ENCODE data around the gene TMEM117. TPM values are rescaled to one million over a fixed set of nuclear protein-coding genes. Genes with fewer than 3 reads are reported as not detected.

TMEM117 gene
- total RNA-seq, 6 experiments from 2014 or later, result 2.4 to 15.3 (median 3.1) TPM

DNA sequence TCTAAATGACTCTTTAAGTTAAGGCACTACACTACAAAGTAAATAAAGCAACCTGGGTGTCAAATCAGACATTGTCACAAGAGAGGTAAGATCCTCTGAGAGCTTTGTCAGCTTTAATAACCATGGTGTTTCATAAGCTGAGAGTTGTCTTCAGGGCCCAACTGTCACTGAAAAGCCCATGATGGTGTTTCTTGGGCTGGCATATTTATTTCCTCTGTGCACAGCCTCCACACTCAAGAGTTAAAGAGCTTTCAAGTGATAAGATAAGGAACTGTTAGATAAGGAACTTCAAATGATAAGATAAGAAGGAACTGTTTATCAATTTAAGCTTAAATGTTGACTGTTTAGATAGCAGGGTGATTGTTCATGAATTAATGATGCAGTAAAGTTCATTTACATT, 495.4 kb downstream of the TMEM117 start:
- intact Hi-C loops (cut with DNase I), result no loop called here
- no peaks in the 10 kb centered on the region for H3K36me3 ChIP-seq
- no peak for ATAC-seq

GRCh38 chr12:44334347-44334746, 498.5 kb downstream of the TMEM117 start:
- no peaks in the 10 kb centered on the region for H3K4me1 ChIP-seq
- no peak overlapping the region for H3K4me3 ChIP-seq
- DNase-seq (no peak), ATAC-seq (no peak)
- H3K27ac ChIP-seq, result no peak overlapping the region
- no peaks in the 10 kb centered on the region for H3K36me3 ChIP-seq
- H3K9me3 ChIP-seq, result no peaks in the 10 kb centered on the region
- intact Hi-C loops (cut with DNase I), result no loop called here
- H3K27me3 ChIP-seq, result no peaks in the 10 kb centered on the region
- TF ChIP-seq POLR2A (IDR thresholded peaks at IDR 0.05) (no peak), CTCF (IDR thresholded peaks at IDR 0.05) (no peak)
- WGBS (ENCODE audit: insufficient coverage, low coverage, low lambda C conversion rate, missing lambda C conversion rate), result 73% methylated on average over 5 of the region's 5 CpGs

More for the DNA sequence above, 495.4 kb downstream of the TMEM117 start:
- Histone ChIP-seq H3K9me3 (no peaks in the 10 kb centered on the region), H3K4me1 (no peaks in the 10 kb centered on the region), H3K4me3 (no peak overlapping the region), H3K27ac (no peak overlapping the region), H3K27me3 (no peaks in the 10 kb centered on the region)
- TF ChIP-seq POLR2A (IDR thresholded peaks at IDR 0.05), result no peak
- no peak for TF ChIP-seq CTCF (IDR thresholded peaks at IDR 0.05)
- DNase-seq, result no peak

DNA sequence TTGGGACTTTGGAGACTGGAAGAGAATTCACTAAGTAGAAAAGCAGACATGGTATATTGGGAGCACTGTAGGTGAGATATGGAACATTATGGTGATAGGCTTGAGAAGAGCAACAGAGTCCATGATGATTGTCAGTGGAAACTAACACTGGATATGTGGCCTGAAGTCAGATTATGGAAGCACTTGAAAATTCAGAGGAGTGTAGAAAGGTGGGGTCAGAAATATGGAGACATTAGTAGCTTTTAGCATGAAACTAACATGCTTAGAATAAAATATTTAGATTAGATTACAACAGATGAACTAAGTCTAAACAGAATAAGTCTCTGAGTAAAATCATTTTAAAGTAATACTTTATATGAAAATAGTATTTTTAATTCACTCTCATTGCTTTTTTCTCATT, 499.1 kb downstream of the TMEM117 start:
- no peaks in the 10 kb centered on the region for H3K9me3 ChIP-seq
- ATAC-seq (no peak), DNase-seq (no peak)
- no peaks in the 10 kb centered on the region for H3K4me1 ChIP-seq
- H3K4me3 ChIP-seq, result no peak overlapping the region
- H3K27me3 ChIP-seq, result no peaks in the 10 kb centered on the region
- intact Hi-C loops (cut with DNase I), result no loop called here
- no peak for TF ChIP-seq POLR2A (IDR thresholded peaks at IDR 0.05)
- no peak for TF ChIP-seq CTCF (IDR thresholded peaks at IDR 0.05)
- no peaks in the 10 kb centered on the region for H3K36me3 ChIP-seq
- H3K27ac ChIP-seq, result no peak overlapping the region

GRCh38 chr12:44336577-44336976, 500.7 kb downstream of the TMEM117 start:
- no peaks in the 10 kb centered on the region for H3K36me3 ChIP-seq
- intact Hi-C loops (cut with DNase I), result no loop called here
- H3K9me3 ChIP-seq, result no peaks in the 10 kb centered on the region
- ATAC-seq (no peak), DNase-seq (no peak)
- TF ChIP-seq CTCF (IDR thresholded peaks at IDR 0.05) (no peak), POLR2A (IDR thresholded peaks at IDR 0.05) (no peak)
- 90% methylated on average over 2 of the region's 2 CpGs for WGBS (ENCODE audit: insufficient coverage, low coverage, low lambda C conversion rate, missing lambda C conversion rate)
- H3K27me3 ChIP-seq, result no peaks in the 10 kb centered on the region
- no peak overlapping the region for H3K4me3 ChIP-seq
- no peak overlapping the region for H3K27ac ChIP-seq
- no peaks in the 10 kb centered on the region for H3K4me1 ChIP-seq

DNA sequence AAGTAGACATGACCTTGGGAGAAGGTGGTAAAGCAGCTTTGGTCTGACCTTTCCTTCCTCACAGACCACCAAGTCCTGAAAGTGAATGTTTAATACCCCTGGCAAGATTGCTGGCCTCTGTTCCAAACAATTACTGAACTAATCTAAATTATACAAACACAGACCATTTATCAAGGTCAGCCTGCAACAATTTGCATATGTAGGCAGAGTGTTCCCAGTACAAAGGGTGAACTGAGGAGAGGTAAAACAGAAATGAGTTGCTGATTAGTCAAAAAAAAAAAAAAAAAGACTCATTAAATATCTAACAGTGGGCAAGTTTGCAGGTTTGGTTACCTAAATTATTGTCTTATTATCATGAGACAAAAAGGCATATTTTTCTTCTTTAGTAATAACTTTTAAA, 506.5 kb downstream of the TMEM117 start:
- intact Hi-C loops (cut with DNase I), result no loop called here
- no peak for DNase-seq
- Histone ChIP-seq H3K27ac (no peak overlapping the region), H3K27me3 (no peaks in the 10 kb centered on the region), H3K4me1 (peaks cover 0 to 3% (median 0%) of the 10 kb centered on the region in 4 donors), H3K9me3 (no peaks in the 10 kb centered on the region), H3K4me3 (no peak overlapping the region), H3K36me3 (no peaks in the 10 kb centered on the region)
- no peak for TF ChIP-seq POLR2A (IDR thresholded peaks at IDR 0.05)
- TF ChIP-seq CTCF (IDR thresholded peaks at IDR 0.05), result no peak
- no peak for ATAC-seq
